Activated naive CD4-positive, alpha-beta T cell treated with anti-CD3 and anti-CD28 coated beads, Interleukin-2, amount 50 U/mL, for 24 hours (primary cell): ENCODE measurements around the gene CLEC16A.
A peak's percentile ranks its signal among the peaks of the same experiment; 100 is the strongest.

Experiments used
- H3K27ac Mint-ChIP-seq: one replicate; pipeline ENCODE4 v1.8.0; 2021; ENCODE audit warnings: mild to moderate bottlenecking, mixed read lengths
- H3K27me3 Mint-ChIP-seq: one replicate; pipeline ENCODE4 v1.8.0; 2021; ENCODE audit warnings: mixed read lengths
- H3K36me3 Mint-ChIP-seq: one replicate; pipeline ENCODE4 v1.8.0; 2021; ENCODE audit warnings: mixed read lengths
- H3K4me1 Mint-ChIP-seq: one replicate; pipeline ENCODE4 v1.8.0; 2021; ENCODE audit warnings: mixed read lengths
- H3K4me3 Mint-ChIP-seq: one replicate; pipeline ENCODE4 v1.8.0; 2021; ENCODE audit warnings: mild to moderate bottlenecking, mixed read lengths
- H3K9me3 Mint-ChIP-seq: one replicate; pipeline ENCODE4 v1.8.0; 2021; ENCODE audit warnings: mixed read lengths

CLEC16A gene

GRCh38 chr16:11051879-11052808, 107.8 kb downstream of the CLEC16A start:
- H3K9me3 Mint-ChIP-seq = no peaks in the 10 kb centered on the region
- H3K4me1 Mint-ChIP-seq = peaks cover 42% of the 10 kb centered on the region
- no peaks in the 10 kb centered on the region for H3K27me3 Mint-ChIP-seq
- peaks cover 23% of the 10 kb centered on the region for H3K36me3 Mint-ChIP-seq
- H3K4me3 Mint-ChIP-seq = peak overlapping the region; percentile 59
- peak overlapping the region; percentile 76 for H3K27ac Mint-ChIP-seq

- no peak overlapping the region for H3K4me3 Mint-ChIP-seq
- H3K36me3 Mint-ChIP-seq = peaks cover 18% of the 10 kb centered on the region
- H3K27ac Mint-ChIP-seq = no peak overlapping the region
- no peaks in the 10 kb centered on the region for H3K9me3 Mint-ChIP-seq
- peaks cover 38% of the 10 kb centered on the region for H3K4me1 Mint-ChIP-seq
- H3K27me3 Mint-ChIP-seq = no peaks in the 10 kb centered on the region
These were observed 109.6 kb downstream of the CLEC16A start for GRCh38 chr16:11053916-11054460.

- Mint-ChIP-seq H3K36me3 (peaks cover 20% of the 10 kb centered on the region), H3K27me3 (no peaks in the 10 kb centered on the region), H3K27ac (no peak overlapping the region), H3K4me1 (peaks cover 27% of the 10 kb centered on the region), H3K9me3 (no peaks in the 10 kb centered on the region), H3K4me3 (no peak overlapping the region)
These were observed 112.0 kb downstream of the CLEC16A start for GRCh38 chr16:11056090-11056992.

- H3K36me3 Mint-ChIP-seq = peaks cover 22% of the 10 kb centered on the region
These were observed 112.8 kb downstream of the CLEC16A start for GRCh38 chr16:11056993-11057649.

GRCh38 chr16:11057711-11058345, 113.5 kb downstream of the CLEC16A start:
- peaks cover 19% of the 10 kb centered on the region for H3K36me3 Mint-ChIP-seq

More at GRCh38 chr16:11056993-11057649, 112.8 kb downstream of the CLEC16A start:
- Mint-ChIP-seq H3K27ac (no peak overlapping the region), H3K27me3 (no peaks in the 10 kb centered on the region), H3K9me3 (no peaks in the 10 kb centered on the region), H3K4me3 (no peak overlapping the region), H3K4me1 (peaks cover 20% of the 10 kb centered on the region)

GRCh38 chr16:11058832-11059231, 114.5 kb downstream of the CLEC16A start:
- peaks cover 6% of the 10 kb centered on the region for H3K4me1 Mint-ChIP-seq

More at GRCh38 chr16:11057711-11058345, 113.5 kb downstream of the CLEC16A start:
- Mint-ChIP-seq H3K9me3 (no peaks in the 10 kb centered on the region), H3K4me1 (peaks cover 12% of the 10 kb centered on the region), H3K27ac (no peak overlapping the region), H3K27me3 (no peaks in the 10 kb centered on the region), H3K4me3 (no peak overlapping the region)

GRCh38 chr16:11059588-11059987, 115.2 kb downstream of the CLEC16A start:
- no peak overlapping the region for H3K27ac Mint-ChIP-seq
- peaks cover 22% of the 10 kb centered on the region for H3K36me3 Mint-ChIP-seq
- no peaks in the 10 kb centered on the region for H3K9me3 Mint-ChIP-seq
- peaks cover 3% of the 10 kb centered on the region for H3K4me1 Mint-ChIP-seq
- no peak overlapping the region for H3K4me3 Mint-ChIP-seq
- no peaks in the 10 kb centered on the region for H3K27me3 Mint-ChIP-seq

More at GRCh38 chr16:11058832-11059231, 114.5 kb downstream of the CLEC16A start:
- Mint-ChIP-seq H3K27me3 (no peaks in the 10 kb centered on the region), H3K36me3 (peaks cover 20% of the 10 kb centered on the region), H3K9me3 (no peaks in the 10 kb centered on the region), H3K4me3 (no peak overlapping the region), H3K27ac (peak overlapping the region; percentile 2)

GRCh38 chr16:11060364-11060763, 116.0 kb downstream of the CLEC16A start:
- Mint-ChIP-seq H3K27ac (no peak overlapping the region), H3K9me3 (no peaks in the 10 kb centered on the region), H3K36me3 (peaks cover 19% of the 10 kb centered on the region), H3K4me1 (peaks cover 3% of the 10 kb centered on the region), H3K27me3 (no peaks in the 10 kb centered on the region), H3K4me3 (no peak overlapping the region)

GRCh38 chr16:11060842-11061241, 116.5 kb downstream of the CLEC16A start:
- no peaks in the 10 kb centered on the region for H3K9me3 Mint-ChIP-seq
- H3K4me1 Mint-ChIP-seq = peaks cover 3% of the 10 kb centered on the region
- no peaks in the 10 kb centered on the region for H3K27me3 Mint-ChIP-seq
- no peak overlapping the region for H3K4me3 Mint-ChIP-seq
- peaks cover 22% of the 10 kb centered on the region for H3K36me3 Mint-ChIP-seq
- H3K27ac Mint-ChIP-seq = no peak overlapping the region

- Mint-ChIP-seq H3K36me3 (peaks cover 19% of the 10 kb centered on the region), H3K4me1 (peaks cover 1% of the 10 kb centered on the region), H3K27ac (no peak overlapping the region), H3K9me3 (no peaks in the 10 kb centered on the region), H3K4me3 (no peak overlapping the region), H3K27me3 (no peaks in the 10 kb centered on the region)
These were observed 117.4 kb downstream of the CLEC16A start for GRCh38 chr16:11061629-11062270.

- Mint-ChIP-seq H3K4me1 (no peaks in the 10 kb centered on the region), H3K36me3 (peaks cover 24% of the 10 kb centered on the region), H3K27me3 (no peaks in the 10 kb centered on the region), H3K27ac (no peak overlapping the region), H3K9me3 (no peaks in the 10 kb centered on the region), H3K4me3 (no peak overlapping the region)
These were observed 119.3 kb downstream of the CLEC16A start for GRCh38 chr16:11063448-11064201.

- no peak overlapping the region for H3K27ac Mint-ChIP-seq
- no peaks in the 10 kb centered on the region for H3K4me1 Mint-ChIP-seq
- H3K9me3 Mint-ChIP-seq = no peaks in the 10 kb centered on the region
- peaks cover 24% of the 10 kb centered on the region for H3K36me3 Mint-ChIP-seq
- no peak overlapping the region for H3K4me3 Mint-ChIP-seq
- H3K27me3 Mint-ChIP-seq = no peaks in the 10 kb centered on the region
These were observed 119.8 kb downstream of the CLEC16A start for GRCh38 chr16:11064202-11064540.

- Mint-ChIP-seq H3K27ac (no peak overlapping the region), H3K4me3 (no peak overlapping the region), H3K9me3 (no peaks in the 10 kb centered on the region), H3K36me3 (peaks cover 24% of the 10 kb centered on the region), H3K4me1 (no peaks in the 10 kb centered on the region), H3K27me3 (no peaks in the 10 kb centered on the region)
These were observed 120.5 kb downstream of the CLEC16A start for GRCh38 chr16:11064851-11065250.
